ENCODE measurements around the gene DAZAP1.

Gene DAZAP1

GRCh38 chr19:1384085-1384462 is 23.3 kb upstream of the DAZAP1 start:
- TF ChIP-seq CTCF (IDR thresholded peaks at IDR 0.05; ENCODE audit: low read depth, low read length, missing control alignments): no peak
- H3K4me3 ChIP-seq (ENCODE audit: low read depth, low read length): peak overlapping the region; percentile 100
- no peak for DNase-seq (ENCODE audit: low read depth)

- H3K4me3 ChIP-seq (ENCODE audit: low read depth, low read length): peak overlapping the region; percentile 100
- no peak for TF ChIP-seq CTCF (IDR thresholded peaks at IDR 0.05; ENCODE audit: low read depth, low read length, missing control alignments)
- no peak for DNase-seq (ENCODE audit: low read depth)
Measured at GRCh38 chr19:1384478-1385110, 22.8 kb upstream of the DAZAP1 start.

GRCh38 chr19:1385816-1386215 is 21.6 kb upstream of the DAZAP1 start:
- DNase-seq (ENCODE audit: low read depth): no peak
- no peak overlapping the region for H3K4me3 ChIP-seq (ENCODE audit: low read depth, low read length)
- TF ChIP-seq CTCF (IDR thresholded peaks at IDR 0.05; ENCODE audit: low read depth, low read length, missing control alignments): no peak

GRCh38 chr19:1386945-1387683 is 20.3 kb upstream of the DAZAP1 start:
- H3K4me3 ChIP-seq (ENCODE audit: low read depth, low read length): no peak overlapping the region
- DNase-seq (ENCODE audit: low read depth): no peak
- no peak for TF ChIP-seq CTCF (IDR thresholded peaks at IDR 0.05; ENCODE audit: low read depth, low read length, missing control alignments)

- no peak for DNase-seq (ENCODE audit: low read depth)
- H3K4me3 ChIP-seq (ENCODE audit: low read depth, low read length): no peak overlapping the region
- TF ChIP-seq CTCF (IDR thresholded peaks at IDR 0.05; ENCODE audit: low read depth, low read length, missing control alignments): no peak
Measured at GRCh38 chr19:1387684-1388636, 19.4 kb upstream of the DAZAP1 start.

GRCh38 chr19:1388637-1389026 is 18.8 kb upstream of the DAZAP1 start:
- no peak for TF ChIP-seq CTCF (IDR thresholded peaks at IDR 0.05; ENCODE audit: low read depth, low read length, missing control alignments)
- DNase-seq (ENCODE audit: low read depth): no peak

More at GRCh38 chr19:1388637-1389026, 18.8 kb upstream of the DAZAP1 start:
- H3K4me3 ChIP-seq (ENCODE audit: low read depth, low read length): no peak overlapping the region
